Prostate gland (tissue), 2 donors: ENCODE measurements around the gene ATP9A. TPM values are rescaled to one million over a fixed set of nuclear protein-coding genes. Genes with fewer than 3 reads are reported as not detected.

Source experiments
- DNase-seq: peaks from one replicate; pipeline ENCODE4 v3.0.0-alpha.2; 2019; ENCODE audit warnings: low spot score
- H3K27ac ChIP-seq, 2 donors: fragments of 200-600 bp; sonication (generic); 2 replicates each; pipeline ENCODE4 v1.5.1; 2017 to 2019
- H3K27me3 ChIP-seq: fragments of 200-600 bp; sonication (generic); replicated peaks from 2 replicates; pipeline ENCODE4 v1.5.1; 2019; ENCODE audit not compliant: insufficient read depth
- H3K36me3 ChIP-seq, 2 donors: fragments of 200-600 bp; sonication (generic); 1 replicate in 1 of 2; 2 replicates in 1 of 2; pipeline versions ENCODE4 v1.5.1 to v1.8.1; 2017 to 2019
- H3K4me1 ChIP-seq: fragments of 200-600 bp; sonication (generic); replicated peaks from 2 replicates; pipeline ENCODE4 v1.5.1; 2019
- H3K4me3 ChIP-seq, 2 donors: fragments of 200-600 bp; sonication (generic); 2 replicates each; pipeline ENCODE4 v1.5.1; 2017 to 2019
- H3K9me3 ChIP-seq: fragments of 200-600 bp; sonication (generic); 2 replicates; pipeline ENCODE4 v1.5.1; 2017
- POLR2A ChIP-seq: fragments of 450-650 bp; IDR thresholded peaks from one replicate; pipeline ENCODE4 v1.6.1; 2016; ENCODE audit warnings: antibody characterized with exemption, mild to moderate bottlenecking
- POLR2AphosphoS5 ChIP-seq: sonication (generic); formaldehyde crosslinking; IDR thresholded peaks from one replicate; pipeline ENCODE4 v1.6.1; 2017; ENCODE audit warnings: antibody characterized with exemption
- WGBS: methylation state at CpG from one replicate; pipeline ENCODE4 v1.1.5; 2018; 5-methylcytosine and 5-hydroxymethylcytosine counted together
- intact Hi-C: fragments of 100-400 bp; cut with DNase I; formaldehyde crosslinking; loops from one replicate; pipeline ENCODE4 v1.14.2; 2022
- total RNA-seq, 2 donors: library from RNA; depleted of rRNA; stranded (reverse); fragments of >200 nt; gene quantifications; one replicate each; pipeline ENCODE4 v1.1.0, GENCODE V29; 2016
- TF ChIP-seq, protein P1 (sequence below), 4 experiments: fragments of 200-600 bp in 2 of 4; fragments of 450-650 bp in 2 of 4; sonication (generic) in 2 of 4; IDR thresholded peaks; 1 replicate in 3 of 4; 2 replicates in 1 of 4; pipeline ENCODE4 v1.5.1; 2016 to 2019; ENCODE audit warnings: antibody characterized with exemption in 4 of 4, mild to moderate bottlenecking in 2 of 4, moderate library complexity in 2 of 4

ATP9A gene
- total RNA-seq, 2 donors from 2014 or later = 35.1 to 118 TPM

DNA sequence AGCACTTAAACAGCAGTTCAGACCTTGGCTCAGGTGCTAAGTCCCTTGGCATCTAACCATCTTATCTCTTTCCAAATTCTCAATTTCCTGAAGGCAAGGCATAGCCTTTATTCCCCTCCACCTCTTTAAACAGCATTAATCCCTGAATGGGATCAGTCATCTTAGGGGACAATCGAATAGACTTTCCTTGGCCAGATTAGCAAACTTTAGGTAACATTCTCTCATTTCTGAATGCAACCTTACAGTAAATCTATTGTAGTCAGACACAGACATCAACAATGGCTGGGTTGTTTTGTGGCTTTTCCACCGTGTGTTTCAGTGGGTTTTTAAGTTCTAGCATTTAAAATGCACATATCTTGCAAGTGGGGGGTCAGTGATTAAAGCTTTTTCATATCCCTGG lies 56.8 kb downstream of the ATP9A start:
- Histone ChIP-seq H3K27ac (no peak overlapping the region), H3K4me3 (no peak overlapping the region), H3K27me3 (no peaks in the 10 kb centered on the region), H3K4me1 (no peaks in the 10 kb centered on the region), H3K9me3 (no peaks in the 10 kb centered on the region), H3K36me3 (no peaks in the 10 kb centered on the region)
- no peak for TF ChIP-seq POLR2AphosphoS5
- TF ChIP-seq, protein P1, sequence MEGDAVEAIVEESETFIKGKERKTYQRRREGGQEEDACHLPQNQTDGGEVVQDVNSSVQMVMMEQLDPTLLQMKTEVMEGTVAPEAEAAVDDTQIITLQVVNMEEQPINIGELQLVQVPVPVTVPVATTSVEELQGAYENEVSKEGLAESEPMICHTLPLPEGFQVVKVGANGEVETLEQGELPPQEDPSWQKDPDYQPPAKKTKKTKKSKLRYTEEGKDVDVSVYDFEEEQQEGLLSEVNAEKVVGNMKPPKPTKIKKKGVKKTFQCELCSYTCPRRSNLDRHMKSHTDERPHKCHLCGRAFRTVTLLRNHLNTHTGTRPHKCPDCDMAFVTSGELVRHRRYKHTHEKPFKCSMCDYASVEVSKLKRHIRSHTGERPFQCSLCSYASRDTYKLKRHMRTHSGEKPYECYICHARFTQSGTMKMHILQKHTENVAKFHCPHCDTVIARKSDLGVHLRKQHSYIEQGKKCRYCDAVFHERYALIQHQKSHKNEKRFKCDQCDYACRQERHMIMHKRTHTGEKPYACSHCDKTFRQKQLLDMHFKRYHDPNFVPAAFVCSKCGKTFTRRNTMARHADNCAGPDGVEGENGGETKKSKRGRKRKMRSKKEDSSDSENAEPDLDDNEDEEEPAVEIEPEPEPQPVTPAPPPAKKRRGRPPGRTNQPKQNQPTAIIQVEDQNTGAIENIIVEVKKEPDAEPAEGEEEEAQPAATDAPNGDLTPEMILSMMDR (IDR thresholded peaks at IDR 0.05) = no peak
- TF ChIP-seq POLR2A = no peak
- intact Hi-C loops = no loop called here
- DNase-seq = no peak
- 64% methylated on average over 2 of the region's 2 CpGs for WGBS

DNA sequence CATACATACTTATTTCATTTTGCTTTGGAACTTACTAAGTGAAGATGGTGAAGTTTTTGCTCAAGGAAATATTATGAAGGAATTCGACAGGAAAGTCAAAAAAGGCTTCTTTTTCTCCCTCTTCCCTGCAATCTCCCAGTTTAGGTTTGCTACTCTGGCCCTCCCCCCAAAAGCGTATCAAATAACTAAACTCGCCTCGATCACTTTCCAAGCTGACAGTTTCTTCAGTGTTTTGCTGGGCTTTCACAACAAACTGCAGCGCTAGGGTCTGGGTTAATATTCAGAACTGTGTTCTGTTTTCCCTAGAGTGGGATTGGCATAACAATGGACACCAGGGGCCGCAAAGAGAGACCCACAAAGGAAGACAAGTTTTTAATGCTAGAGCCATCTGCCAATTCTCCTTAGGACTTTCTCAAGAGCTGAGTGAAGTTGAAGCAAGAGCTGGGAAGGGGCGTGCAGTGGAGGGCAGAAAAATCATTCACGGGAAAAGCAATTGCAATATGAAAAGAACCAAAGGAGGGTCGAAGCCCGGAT lies 57.8 kb downstream of the ATP9A start:
- intact Hi-C loops = no loop called here
- Histone ChIP-seq H3K4me3 (no peak overlapping the region), H3K4me1 (no peaks in the 10 kb centered on the region), H3K9me3 (no peaks in the 10 kb centered on the region), H3K27ac (no peak overlapping the region), H3K36me3 (no peaks in the 10 kb centered on the region), H3K27me3 (no peaks in the 10 kb centered on the region)
- DNase-seq = no peak
- 54% methylated on average over 10 of the region's 10 CpGs for WGBS
- no peak for TF ChIP-seq POLR2A
- TF ChIP-seq, protein P1 (IDR thresholded peaks at IDR 0.05) = no peak
- TF ChIP-seq POLR2AphosphoS5 = no peak

DNA sequence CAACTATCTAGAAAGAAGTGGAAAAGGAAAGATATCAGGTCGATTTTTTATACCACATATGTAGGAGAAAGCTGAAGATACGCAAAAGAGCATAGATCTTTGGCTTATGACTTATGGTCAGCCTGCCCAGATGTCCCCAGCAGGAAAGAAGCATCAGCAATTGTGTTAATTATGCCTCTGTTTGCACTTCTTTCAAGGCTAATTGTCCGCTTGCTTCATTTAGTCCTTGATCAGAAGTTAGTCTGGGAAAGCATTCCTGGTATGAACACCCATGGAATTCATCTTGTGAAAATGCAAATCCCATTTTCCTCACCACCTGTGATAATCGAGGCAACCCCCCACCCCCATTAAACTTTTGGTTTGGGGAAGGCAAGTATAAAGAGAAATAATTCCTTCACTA lies 62.8 kb downstream of the ATP9A start:
- no peaks in the 10 kb centered on the region for H3K27me3 ChIP-seq
- no peaks in the 10 kb centered on the region for H3K9me3 ChIP-seq
- TF ChIP-seq, protein P1 (IDR thresholded peaks at IDR 0.05) = no peak
- no peak for TF ChIP-seq POLR2A
- no peak for DNase-seq
- H3K27ac ChIP-seq = no peak overlapping the region
- no peak overlapping the region for H3K4me3 ChIP-seq
- intact Hi-C loops = no loop called here
- 64% methylated on average over 4 of the region's 4 CpGs for WGBS
- no peaks in the 10 kb centered on the region for H3K4me1 ChIP-seq
- H3K36me3 ChIP-seq = no peaks in the 10 kb centered on the region

DNA sequence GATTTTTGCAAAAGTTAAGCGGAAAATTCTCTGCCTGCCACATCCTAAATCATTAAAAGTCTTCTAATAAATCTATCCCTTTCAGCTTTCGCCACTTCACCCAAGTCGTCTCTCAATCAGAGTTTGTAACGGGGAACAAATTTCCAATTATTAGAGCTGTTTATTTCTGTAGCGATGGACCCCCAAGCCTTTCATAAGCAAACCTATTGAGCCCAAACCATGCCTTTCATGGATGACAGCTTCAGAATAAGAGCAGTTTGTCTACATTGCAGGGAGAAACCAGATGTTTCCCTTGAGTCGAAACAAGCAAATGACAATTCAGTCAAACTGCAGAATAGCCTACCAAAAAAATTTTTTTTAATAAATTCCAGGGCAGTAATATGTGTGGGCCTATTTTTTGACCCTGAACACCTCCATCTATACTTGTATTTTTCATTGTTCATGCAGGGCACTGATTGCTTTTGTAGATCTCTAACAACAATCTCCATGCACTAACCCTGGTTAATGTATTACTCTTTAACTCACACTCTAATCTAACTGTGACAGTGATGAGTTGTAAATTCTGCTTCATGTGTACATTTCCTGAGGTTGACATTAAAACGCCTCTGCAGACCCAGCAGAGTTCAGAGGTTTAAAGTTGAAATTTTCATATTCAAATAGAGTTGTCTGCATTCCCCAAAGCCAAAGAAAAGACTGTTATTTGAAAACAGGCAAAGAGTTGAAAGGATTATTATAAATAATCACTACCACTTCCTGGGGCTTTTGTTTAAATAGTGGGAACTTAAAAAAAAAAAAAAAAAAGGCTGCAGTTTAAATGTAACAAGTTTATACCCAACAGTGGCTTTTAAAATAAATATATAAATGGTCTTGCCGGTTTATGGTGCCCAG lies 64.5 kb downstream of the ATP9A start:
- TF ChIP-seq POLR2AphosphoS5 (no peak), POLR2A (no peak)
- TF ChIP-seq, protein P1 (IDR thresholded peaks at IDR 0.05) = no peak
- no peak for DNase-seq
- H3K36me3 ChIP-seq = no peaks in the 10 kb centered on the region
- 60% methylated on average over 8 of the region's 8 CpGs for whole genome bisulfite sequencing
- no peaks in the 10 kb centered on the region for H3K9me3 ChIP-seq
- no peak overlapping the region for H3K27ac ChIP-seq
- H3K4me1 ChIP-seq = no peaks in the 10 kb centered on the region
- intact Hi-C loops = no loop called here
- H3K4me3 ChIP-seq = no peak overlapping the region
- no peaks in the 10 kb centered on the region for H3K27me3 ChIP-seq

DNA sequence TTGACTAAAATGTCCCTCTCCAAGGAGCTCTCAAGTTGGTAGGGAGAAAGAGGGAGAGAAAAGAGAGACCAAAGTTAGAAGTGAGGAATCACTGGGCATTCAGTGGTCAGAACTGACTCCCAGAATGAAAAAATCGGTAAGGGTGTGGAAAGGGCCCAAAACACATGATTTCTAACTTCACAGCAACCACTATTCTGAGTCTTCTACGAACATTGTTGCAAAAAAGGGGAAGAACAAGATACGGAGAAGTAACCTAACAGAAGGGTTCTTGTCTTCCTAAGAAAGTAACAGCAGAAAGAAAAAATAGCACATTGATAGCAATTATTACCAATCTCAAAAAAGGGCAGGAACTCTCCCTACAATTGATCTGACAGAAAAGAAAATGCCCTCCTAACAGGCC lies 65.6 kb downstream of the ATP9A start:
- no peaks in the 10 kb centered on the region for H3K9me3 ChIP-seq
- TF ChIP-seq, protein P1 (IDR thresholded peaks at IDR 0.05) = no peak
- TF ChIP-seq POLR2AphosphoS5 (no peak), POLR2A (no peak)
- H3K4me3 ChIP-seq = no peak overlapping the region
- WGBS = 41% methylated on average over 3 of the region's 3 CpGs
- DNase-seq = no peak
- intact Hi-C loops = no loop called here
- no peak overlapping the region for H3K27ac ChIP-seq
- H3K27me3 ChIP-seq = no peaks in the 10 kb centered on the region
- H3K4me1 ChIP-seq = peaks cover 3% of the 10 kb centered on the region
- H3K36me3 ChIP-seq = no peaks in the 10 kb centered on the region
